ENCODE data around the gene EHD3.

The EHD3 gene

DNA sequence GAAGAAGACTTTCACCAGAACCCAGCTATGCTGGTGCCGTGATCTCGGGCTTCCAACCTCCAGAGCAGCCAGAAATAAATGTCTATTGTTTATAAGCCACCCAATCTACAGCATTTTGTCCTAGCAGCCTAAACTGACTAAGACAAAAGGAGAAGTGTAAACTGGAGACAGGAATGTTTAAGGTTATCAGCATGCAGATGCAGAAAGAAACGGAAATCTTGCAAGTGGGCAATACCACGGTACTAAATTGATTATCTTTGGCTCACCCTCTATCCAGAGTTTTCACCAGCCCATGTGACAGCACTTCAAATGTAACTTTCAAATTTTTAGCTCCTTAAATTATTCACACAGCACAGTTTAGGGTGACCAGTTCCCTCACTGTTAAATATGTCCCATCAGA lies 10.9 kb upstream of the EHD3 start:
- Histone ChIP-seq H3K27me3 (ENCODE audit: control insufficient read depth, insufficient read depth, low read length, poor library complexity, severe bottlenecking) (no peaks in the 10 kb centered on the region), H3K36me3 (ENCODE audit: control insufficient read depth, insufficient read depth, low read length) (no peaks in the 10 kb centered on the region), H3K27ac (ENCODE audit: insufficient read depth, low read depth, low read length, poor library complexity, severe bottlenecking) (no peak overlapping the region), H3K9me3 (ENCODE audit: control insufficient read depth, low read length) (no peaks in the 10 kb centered on the region), H3K4me3 (ENCODE audit: insufficient read depth, low read depth, low read length) (no peak overlapping the region), H3K4me1 (ENCODE audit: control insufficient read depth, insufficient read depth, low read length) (no peaks in the 10 kb centered on the region)
- 93 to 96% methylated on average over 4 of the region's 4 CpGs for WGBS, 2 experiments

DNA sequence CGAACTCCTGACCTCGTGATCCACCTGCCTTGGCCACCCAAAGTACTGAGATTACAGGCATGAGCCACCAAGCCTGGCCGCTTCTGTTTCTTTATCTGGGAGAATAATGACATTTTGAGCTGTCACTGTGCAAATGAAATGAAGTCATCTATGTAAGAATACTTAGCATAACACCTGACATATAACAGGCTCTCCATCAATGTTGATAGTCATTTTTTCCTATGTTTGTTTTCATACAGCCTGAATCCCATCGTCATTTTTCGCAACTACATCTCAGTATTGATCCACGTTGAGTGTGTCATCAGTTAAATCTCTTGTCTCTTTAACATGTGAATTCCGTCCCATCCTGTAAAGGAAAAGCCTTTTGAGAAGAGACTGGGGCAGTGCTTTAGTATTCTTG lies 10.2 kb upstream of the EHD3 start:
- 81 to 90% methylated on average over 7 of the region's 7 CpGs for WGBS, 2 experiments
- H3K27me3 ChIP-seq (ENCODE audit: control insufficient read depth, insufficient read depth, low read length, poor library complexity, severe bottlenecking) = no peaks in the 10 kb centered on the region

DNA sequence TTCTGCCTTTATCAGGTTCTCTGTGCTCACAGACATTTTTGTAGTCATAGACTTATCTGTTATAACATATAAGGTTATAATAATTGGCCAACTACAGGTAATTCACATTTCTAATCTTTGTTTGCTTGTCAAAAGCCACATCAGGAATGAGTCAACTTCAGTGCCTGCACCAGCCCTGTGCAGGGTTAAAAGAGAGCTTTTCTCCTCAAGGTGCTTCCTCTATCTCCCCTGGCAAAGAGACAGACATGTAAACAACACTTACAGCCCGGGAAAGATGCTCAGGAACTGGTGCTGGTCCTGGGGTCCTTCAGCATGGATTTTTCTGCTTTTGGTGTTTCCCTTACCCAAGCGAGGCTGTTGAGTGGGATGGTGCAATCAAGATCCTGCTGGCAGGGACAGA lies 7.7 kb upstream of the EHD3 start:
- no peaks in the 10 kb centered on the region for H3K36me3 ChIP-seq (ENCODE audit: control insufficient read depth, insufficient read depth, low read length)
- no peak overlapping the region for H3K27ac ChIP-seq (ENCODE audit: insufficient read depth, low read depth, low read length, poor library complexity, severe bottlenecking)
- H3K9me3 ChIP-seq (ENCODE audit: control insufficient read depth, low read length) = no peaks in the 10 kb centered on the region
- no peaks in the 10 kb centered on the region for H3K4me1 ChIP-seq (ENCODE audit: control insufficient read depth, insufficient read depth, low read length)
- H3K27me3 ChIP-seq (ENCODE audit: control insufficient read depth, insufficient read depth, low read length, poor library complexity, severe bottlenecking) = no peaks in the 10 kb centered on the region
- no peak overlapping the region for H3K4me3 ChIP-seq (ENCODE audit: insufficient read depth, low read depth, low read length)
- 69 to 75% methylated on average over 2 of the region's 2 CpGs for WGBS, 2 experiments

More for the DNA sequence above, 10.2 kb upstream of the EHD3 start:
- Histone ChIP-seq H3K4me1 (ENCODE audit: control insufficient read depth, insufficient read depth, low read length) (no peaks in the 10 kb centered on the region), H3K9me3 (ENCODE audit: control insufficient read depth, low read length) (no peaks in the 10 kb centered on the region), H3K36me3 (ENCODE audit: control insufficient read depth, insufficient read depth, low read length) (no peaks in the 10 kb centered on the region), H3K27ac (ENCODE audit: insufficient read depth, low read depth, low read length, poor library complexity, severe bottlenecking) (no peak overlapping the region), H3K4me3 (ENCODE audit: insufficient read depth, low read depth, low read length) (no peak overlapping the region)

DNA sequence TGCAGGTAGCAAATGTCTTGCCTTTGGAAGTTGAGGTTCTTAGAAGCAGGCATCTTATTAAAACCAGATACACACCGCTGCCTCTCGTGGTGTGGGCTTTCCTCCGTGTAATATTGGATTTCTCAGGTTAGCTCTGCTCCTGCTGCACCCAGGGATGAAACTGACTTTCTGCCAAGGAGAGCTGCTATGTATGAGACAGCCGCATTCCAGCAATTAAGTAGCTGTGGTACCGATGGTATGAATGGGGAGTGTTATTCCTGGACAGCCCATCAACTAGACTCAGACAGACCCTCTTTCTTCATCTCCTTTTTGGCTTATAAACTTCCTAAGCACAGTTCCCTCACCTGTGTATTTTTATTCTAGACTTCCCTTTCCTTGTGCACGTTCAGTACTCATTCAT lies 6.8 kb upstream of the EHD3 start:
- Histone ChIP-seq H3K27ac (ENCODE audit: insufficient read depth, low read depth, low read length, poor library complexity, severe bottlenecking) (no peak overlapping the region), H3K36me3 (ENCODE audit: control insufficient read depth, insufficient read depth, low read length) (no peaks in the 10 kb centered on the region), H3K27me3 (ENCODE audit: control insufficient read depth, insufficient read depth, low read length, poor library complexity, severe bottlenecking) (no peaks in the 10 kb centered on the region), H3K4me3 (ENCODE audit: insufficient read depth, low read depth, low read length) (no peak overlapping the region), H3K4me1 (ENCODE audit: control insufficient read depth, insufficient read depth, low read length) (no peaks in the 10 kb centered on the region), H3K9me3 (ENCODE audit: control insufficient read depth, low read length) (no peaks in the 10 kb centered on the region)
- WGBS, 2 experiments = 85 to 87% methylated on average over 5 to 6 of the region's 6 CpGs

DNA sequence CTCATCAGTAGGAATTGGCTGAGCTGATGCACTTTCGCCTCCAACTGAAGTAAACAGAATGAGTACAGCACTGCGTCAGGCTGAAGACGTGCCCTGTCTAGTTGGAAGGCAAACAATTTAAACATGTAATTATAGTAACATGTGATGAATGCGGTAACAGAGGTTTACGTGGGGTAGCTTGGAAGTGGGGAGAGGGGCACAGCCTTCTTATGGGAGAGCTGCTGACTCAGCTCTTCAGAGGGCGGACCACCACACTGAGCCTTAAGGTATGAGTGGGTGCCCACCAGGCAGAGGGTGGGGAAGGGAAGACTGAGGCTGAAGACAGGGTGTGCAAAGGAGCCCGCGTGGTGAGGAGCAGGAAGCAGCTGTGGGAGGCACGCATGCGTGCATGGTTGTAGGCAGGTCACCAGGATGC lies 6.2 kb upstream of the EHD3 start:
- Histone ChIP-seq H3K27ac (ENCODE audit: insufficient read depth, low read depth, low read length, poor library complexity, severe bottlenecking) (no peak overlapping the region), H3K9me3 (ENCODE audit: control insufficient read depth, low read length) (no peaks in the 10 kb centered on the region), H3K36me3 (ENCODE audit: control insufficient read depth, insufficient read depth, low read length) (no peaks in the 10 kb centered on the region), H3K4me1 (ENCODE audit: control insufficient read depth, insufficient read depth, low read length) (no peaks in the 10 kb centered on the region), H3K27me3 (ENCODE audit: control insufficient read depth, insufficient read depth, low read length, poor library complexity, severe bottlenecking) (no peaks in the 10 kb centered on the region), H3K4me3 (ENCODE audit: insufficient read depth, low read depth, low read length) (no peak overlapping the region)
- WGBS, 2 experiments = 86 to 95% methylated on average over 10 of the region's 10 CpGs

DNA sequence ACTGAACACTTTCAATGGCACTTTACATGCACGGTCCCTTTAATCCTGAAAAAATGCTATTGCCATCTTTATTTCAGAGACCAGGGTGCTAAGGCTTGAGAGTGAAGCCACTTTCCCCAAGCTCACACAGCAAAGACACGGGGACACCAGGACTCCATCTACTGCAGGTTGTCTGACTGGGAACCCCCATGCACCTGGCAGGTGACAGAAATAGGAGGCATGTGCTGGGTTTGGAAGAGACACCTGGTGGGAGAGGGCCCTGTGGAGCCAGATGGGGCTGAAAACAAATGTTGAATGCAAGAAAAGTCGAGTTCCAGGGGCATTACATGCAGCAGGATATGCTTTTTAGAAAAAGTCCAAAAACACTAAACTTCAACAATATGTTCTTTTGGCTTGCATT lies 5.2 kb upstream of the EHD3 start:
- no peaks in the 10 kb centered on the region for H3K9me3 ChIP-seq (ENCODE audit: control insufficient read depth, low read length)
- H3K4me3 ChIP-seq (ENCODE audit: insufficient read depth, low read depth, low read length) = no peak overlapping the region
- H3K27me3 ChIP-seq (ENCODE audit: control insufficient read depth, insufficient read depth, low read length, poor library complexity, severe bottlenecking) = no peaks in the 10 kb centered on the region
- no peaks in the 10 kb centered on the region for H3K36me3 ChIP-seq (ENCODE audit: control insufficient read depth, insufficient read depth, low read length)
- 85 to 88% methylated on average over 2 to 3 of the region's 3 CpGs for WGBS, 2 experiments
- no peak overlapping the region for H3K27ac ChIP-seq (ENCODE audit: insufficient read depth, low read depth, low read length, poor library complexity, severe bottlenecking)
- peaks cover 5% of the 10 kb centered on the region for H3K4me1 ChIP-seq (ENCODE audit: control insufficient read depth, insufficient read depth, low read length)

DNA sequence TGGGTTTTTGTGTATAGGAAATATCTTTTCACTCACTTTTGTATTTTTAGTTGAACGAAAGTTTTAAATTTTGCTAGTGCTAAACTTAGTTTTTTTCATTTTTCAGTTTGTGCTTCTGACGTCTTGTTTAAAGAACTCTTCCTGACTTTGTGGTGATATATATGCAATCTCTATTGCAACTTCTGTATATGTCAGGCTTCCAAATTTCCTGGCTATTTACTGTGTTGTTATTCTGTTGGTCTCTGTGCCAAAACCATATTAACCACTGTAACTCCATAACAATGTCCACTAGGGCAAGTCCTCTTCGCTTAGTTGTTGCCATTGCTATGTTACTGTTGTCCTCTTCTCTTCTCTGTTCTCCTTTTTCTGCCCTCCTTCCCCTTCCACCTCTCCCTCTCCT lies 3.2 kb upstream of the EHD3 start:
- H3K4me1 ChIP-seq (ENCODE audit: control insufficient read depth, insufficient read depth, low read length) = peaks cover 11% of the 10 kb centered on the region
- WGBS, 2 experiments = 92 to 95% methylated on average over 3 of the region's 3 CpGs
- no peaks in the 10 kb centered on the region for H3K27me3 ChIP-seq (ENCODE audit: control insufficient read depth, insufficient read depth, low read length, poor library complexity, severe bottlenecking)
- H3K9me3 ChIP-seq (ENCODE audit: control insufficient read depth, low read length) = no peaks in the 10 kb centered on the region
- no peaks in the 10 kb centered on the region for H3K36me3 ChIP-seq (ENCODE audit: control insufficient read depth, insufficient read depth, low read length)
- no peak overlapping the region for H3K4me3 ChIP-seq (ENCODE audit: insufficient read depth, low read depth, low read length)
- H3K27ac ChIP-seq (ENCODE audit: insufficient read depth, low read depth, low read length, poor library complexity, severe bottlenecking) = no peak overlapping the region

DNA sequence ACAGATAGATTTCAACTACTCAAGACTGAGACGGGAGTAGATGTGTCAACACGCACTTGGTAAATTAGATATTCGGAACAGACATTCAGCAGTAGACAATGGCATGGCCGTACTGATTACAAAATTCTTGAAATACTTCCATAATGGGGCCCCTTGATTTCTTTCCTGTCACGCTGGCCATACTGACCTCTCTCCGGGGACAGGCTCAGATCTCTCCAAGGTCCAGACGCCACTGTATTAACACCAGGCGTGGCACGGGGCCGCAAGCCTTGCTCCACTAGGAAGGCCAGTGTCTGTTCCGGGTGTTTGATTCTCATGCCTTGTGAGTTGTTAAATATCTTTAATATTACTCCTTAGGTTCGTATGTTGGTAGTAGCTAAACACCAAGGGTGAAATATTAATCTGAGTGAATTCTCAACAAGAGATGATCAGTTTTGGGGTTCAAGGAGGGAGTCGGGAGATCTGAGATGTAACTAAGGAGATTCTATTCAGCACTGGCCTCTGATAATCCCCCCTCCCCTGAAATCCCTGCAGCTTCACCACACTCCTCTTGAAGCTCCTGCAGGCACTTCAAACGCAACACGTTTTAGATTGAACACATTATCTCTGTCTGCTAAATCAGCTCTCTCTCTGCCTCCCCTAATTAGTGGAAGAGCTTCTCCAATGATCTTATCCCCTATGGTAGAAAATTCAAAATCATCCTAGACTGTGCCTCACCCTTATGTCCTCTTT lies 2.2 kb upstream of the EHD3 start:
- no peak overlapping the region for H3K4me3 ChIP-seq (ENCODE audit: insufficient read depth, low read depth, low read length)
- no peak overlapping the region for H3K27ac ChIP-seq (ENCODE audit: insufficient read depth, low read depth, low read length, poor library complexity, severe bottlenecking)
- peaks cover 11% of the 10 kb centered on the region for H3K4me1 ChIP-seq (ENCODE audit: control insufficient read depth, insufficient read depth, low read length)
- no peaks in the 10 kb centered on the region for H3K36me3 ChIP-seq (ENCODE audit: control insufficient read depth, insufficient read depth, low read length)
- no peaks in the 10 kb centered on the region for H3K27me3 ChIP-seq (ENCODE audit: control insufficient read depth, insufficient read depth, low read length, poor library complexity, severe bottlenecking)
- H3K9me3 ChIP-seq (ENCODE audit: control insufficient read depth, low read length) = no peaks in the 10 kb centered on the region
- WGBS, 2 experiments = 90 to 92% methylated on average over 15 of the region's 15 CpGs

DNA sequence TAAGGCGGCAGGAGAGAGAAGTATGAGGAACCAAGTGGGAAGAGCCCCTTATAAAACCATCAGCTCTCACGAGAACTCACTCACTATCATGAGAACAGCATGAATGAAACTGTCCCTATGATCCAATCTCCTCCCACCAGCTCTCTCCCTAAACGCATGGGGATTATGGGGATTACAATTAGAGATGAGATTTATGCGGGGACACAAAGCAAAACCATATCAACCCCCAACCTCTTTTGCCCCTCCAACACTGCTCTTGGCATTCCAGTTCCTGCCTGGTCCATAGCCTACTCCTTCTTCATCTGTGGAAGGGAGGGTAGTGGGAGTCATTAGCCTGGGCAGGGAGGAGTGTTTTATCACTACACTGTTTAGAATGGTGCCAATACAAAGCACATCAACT lies 1.4 kb upstream of the EHD3 start:
- no peaks in the 10 kb centered on the region for H3K9me3 ChIP-seq (ENCODE audit: control insufficient read depth, low read length)
- no peak overlapping the region for H3K27ac ChIP-seq (ENCODE audit: insufficient read depth, low read depth, low read length, poor library complexity, severe bottlenecking)
- no peak overlapping the region for H3K4me3 ChIP-seq (ENCODE audit: insufficient read depth, low read depth, low read length)
- no peaks in the 10 kb centered on the region for H3K36me3 ChIP-seq (ENCODE audit: control insufficient read depth, insufficient read depth, low read length)
- peaks cover 11% of the 10 kb centered on the region for H3K4me1 ChIP-seq (ENCODE audit: control insufficient read depth, insufficient read depth, low read length)
- H3K27me3 ChIP-seq (ENCODE audit: control insufficient read depth, insufficient read depth, low read length, poor library complexity, severe bottlenecking) = no peaks in the 10 kb centered on the region
- 83 to 92% methylated on average over 2 to 3 of the region's 4 CpGs for WGBS, 2 experiments

DNA sequence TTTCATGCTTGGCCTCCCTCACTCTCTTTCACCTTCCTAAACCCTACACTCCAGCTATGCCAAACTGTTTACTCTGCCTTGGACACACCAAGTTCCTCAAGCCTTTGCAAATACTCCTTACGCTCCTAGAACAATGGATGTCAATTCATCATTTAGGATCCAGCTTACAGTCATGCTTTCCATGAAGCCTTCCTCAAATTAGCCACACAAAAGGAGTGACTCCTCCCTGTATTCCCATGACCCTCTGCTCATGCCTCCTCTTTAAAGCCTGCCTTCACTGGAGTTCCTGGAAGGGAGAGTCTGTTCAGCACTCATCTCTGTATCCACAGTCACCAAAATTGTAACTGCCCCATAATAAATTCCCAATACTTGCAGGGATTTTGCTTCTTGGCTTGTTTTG lies 721 bp upstream of the EHD3 start:
- no peaks in the 10 kb centered on the region for H3K27me3 ChIP-seq (ENCODE audit: control insufficient read depth, insufficient read depth, low read length, poor library complexity, severe bottlenecking)
- 84 to 96% methylated on average over 1 of the region's 1 CpG for WGBS, 2 experiments

More for the DNA sequence above, 721 bp upstream of the EHD3 start:
- Histone ChIP-seq H3K36me3 (ENCODE audit: control insufficient read depth, insufficient read depth, low read length) (no peaks in the 10 kb centered on the region), H3K4me1 (ENCODE audit: control insufficient read depth, insufficient read depth, low read length) (peaks cover 11% of the 10 kb centered on the region), H3K9me3 (ENCODE audit: control insufficient read depth, low read length) (no peaks in the 10 kb centered on the region), H3K27ac (ENCODE audit: insufficient read depth, low read depth, low read length, poor library complexity, severe bottlenecking) (no peak overlapping the region), H3K4me3 (ENCODE audit: insufficient read depth, low read depth, low read length) (no peak overlapping the region)
